Endodermal cell (in vitro differentiated cells): Measurements from ENCODE around the gene TPM4. TPM values are rescaled to one million over a fixed set of nuclear protein-coding genes. Genes with fewer than 3 reads are reported as not detected.

Source experiments
- DNase-seq: peaks from one replicate; pipeline ENCODE4 v3.0.0-alpha.2; 2017
- H3K27ac ChIP-seq: 2 replicates; pipeline ENCODE4 v1.5.1; 2013; ENCODE audit warnings: mild to moderate bottlenecking, low read depth, low read length, moderate library complexity
- H3K27me3 ChIP-seq: 2 replicates; pipeline ENCODE4 v1.6.1; 2013; ENCODE audit warnings: mild to moderate bottlenecking, low read length, moderate library complexity; ENCODE audit not compliant: insufficient read depth, control insufficient read depth, poor library complexity, severe bottlenecking
- H3K36me3 ChIP-seq: 2 replicates; pipeline ENCODE4 v1.7.0; 2013; ENCODE audit warnings: mild to moderate bottlenecking, low read length, moderate library complexity; ENCODE audit not compliant: control insufficient read depth, insufficient read depth
- H3K4me1 ChIP-seq: one replicate; pipeline ENCODE4 v1.7.0; 2013; ENCODE audit warnings: low read length; ENCODE audit not compliant: control insufficient read depth, insufficient read depth
- H3K4me3 ChIP-seq: 2 replicates; pipeline ENCODE4 v1.5.1; 2013; ENCODE audit warnings: mild to moderate bottlenecking, low read length, moderate library complexity
- H3K9ac ChIP-seq: 2 replicates; pipeline ENCODE4 v1.6.1; 2013; ENCODE audit warnings: mild to moderate bottlenecking, low read length, moderate library complexity; ENCODE audit not compliant: poor library complexity, severe bottlenecking; ENCODE audit errors: extremely low read depth
- H3K9me3 ChIP-seq: 2 replicates; pipeline ENCODE4 v1.6.1; 2013; ENCODE audit warnings: mild to moderate bottlenecking, low read length, moderate library complexity; ENCODE audit not compliant: control insufficient read depth
- H3K27ac Mint-ChIP-seq: 2 replicates; pipeline ENCODE4 v1.8.0; 2020; ENCODE audit warnings: mixed read lengths
- H3K27me3 Mint-ChIP-seq: 2 replicates; pipeline ENCODE4 v1.8.0; 2021; ENCODE audit warnings: mild to moderate bottlenecking, mixed read lengths; ENCODE audit not compliant: insufficient read depth
- H3K36me3 Mint-ChIP-seq: 2 replicates; pipeline ENCODE4 v1.8.0; 2020; ENCODE audit warnings: low read depth, mixed read lengths
- H3K4me1 Mint-ChIP-seq: 2 replicates; pipeline ENCODE4 v1.8.0; 2020; ENCODE audit warnings: mixed read lengths
- H3K4me3 Mint-ChIP-seq: 2 replicates; pipeline ENCODE4 v1.8.0; 2020; ENCODE audit warnings: mild to moderate bottlenecking, moderate library complexity, mixed read lengths
- H3K9me3 Mint-ChIP-seq: 2 replicates; pipeline ENCODE4 v1.8.0; 2020; ENCODE audit warnings: mild to moderate bottlenecking, mixed read lengths
- whole genome bisulfite sequencing, 2 experiments: methylation state at CpG; one replicate each; pipeline versions ENCODE4 v1.1.5 to v1.1.7; 2013; ENCODE audit warnings: missing lambda C conversion rate in 2 of 2, mixed read lengths in 1 of 2; ENCODE audit not compliant: insufficient coverage in 1 of 2, insufficient read length in 1 of 2; 5-methylcytosine and 5-hydroxymethylcytosine counted together
- total RNA-seq, 2 donors: library from RNA; stranded (reverse); fragmentation: NEBNext Ultra II Directional in 1 of 2; extraction: Animal tissue kit (Norgen Biotek cat#: 25700) in 1 of 2; gene quantifications; 2 replicates in 1 of 2; 3 replicates in 1 of 2; pipeline ENCODE4 v1.2.1, GENCODE V29; 2021
- TF ChIP-seq, protein P1 (sequence below): fragments of 200-600 bp; sonication (generic); conservative IDR thresholded peaks from 2 replicates; pipeline ENCODE4 v1.5.0; 2021; ENCODE audit warnings: antibody characterized with exemption, mild to moderate bottlenecking

TPM4 gene
- total RNA-seq, 2 donors from 2014 or later = 387 to 437 TPM

DNA sequence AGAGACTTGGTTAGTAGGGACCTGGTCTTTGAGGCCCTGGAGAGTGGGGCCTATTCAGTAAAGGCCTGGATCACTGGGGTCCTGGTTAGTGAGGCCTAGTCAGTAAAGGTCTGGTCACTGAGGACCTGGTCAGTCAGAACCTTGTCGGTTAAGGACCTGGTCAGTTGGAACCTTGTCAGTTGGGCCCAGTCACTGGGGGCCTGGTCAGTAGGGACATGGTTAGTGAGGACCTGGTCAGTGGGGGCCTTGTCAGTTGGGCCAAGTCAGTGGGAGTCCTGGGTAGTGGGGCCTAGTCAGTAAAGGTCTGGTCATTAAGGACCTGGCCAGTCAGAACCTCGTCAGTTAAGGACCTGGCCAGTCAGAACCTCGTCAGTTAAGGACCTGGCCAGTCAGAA, 43.2 kb upstream of the TPM4 start:
- Histone ChIP-seq H3K27ac (no peak overlapping the region), H3K4me1 (no peaks in the 10 kb centered on the region), H3K9me3 (no peaks in the 10 kb centered on the region), H3K9ac (no peak overlapping the region), H3K27me3 (no peaks in the 10 kb centered on the region), H3K4me3 (no peak overlapping the region), H3K36me3 (no peaks in the 10 kb centered on the region)
- TF ChIP-seq, protein P1, sequence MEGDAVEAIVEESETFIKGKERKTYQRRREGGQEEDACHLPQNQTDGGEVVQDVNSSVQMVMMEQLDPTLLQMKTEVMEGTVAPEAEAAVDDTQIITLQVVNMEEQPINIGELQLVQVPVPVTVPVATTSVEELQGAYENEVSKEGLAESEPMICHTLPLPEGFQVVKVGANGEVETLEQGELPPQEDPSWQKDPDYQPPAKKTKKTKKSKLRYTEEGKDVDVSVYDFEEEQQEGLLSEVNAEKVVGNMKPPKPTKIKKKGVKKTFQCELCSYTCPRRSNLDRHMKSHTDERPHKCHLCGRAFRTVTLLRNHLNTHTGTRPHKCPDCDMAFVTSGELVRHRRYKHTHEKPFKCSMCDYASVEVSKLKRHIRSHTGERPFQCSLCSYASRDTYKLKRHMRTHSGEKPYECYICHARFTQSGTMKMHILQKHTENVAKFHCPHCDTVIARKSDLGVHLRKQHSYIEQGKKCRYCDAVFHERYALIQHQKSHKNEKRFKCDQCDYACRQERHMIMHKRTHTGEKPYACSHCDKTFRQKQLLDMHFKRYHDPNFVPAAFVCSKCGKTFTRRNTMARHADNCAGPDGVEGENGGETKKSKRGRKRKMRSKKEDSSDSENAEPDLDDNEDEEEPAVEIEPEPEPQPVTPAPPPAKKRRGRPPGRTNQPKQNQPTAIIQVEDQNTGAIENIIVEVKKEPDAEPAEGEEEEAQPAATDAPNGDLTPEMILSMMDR = no peak
- Mint-ChIP-seq H3K27ac (no peak overlapping the region), H3K4me3 (no peak overlapping the region), H3K4me1 (no peaks in the 10 kb centered on the region), H3K9me3 (peaks cover 65% of the 10 kb centered on the region), H3K36me3 (no peaks in the 10 kb centered on the region), H3K27me3 (no peaks in the 10 kb centered on the region)
- DNase-seq = no peak
- 48 to 66% methylated on average over 2 to 3 of the region's 3 CpGs for WGBS, 2 experiments

DNA sequence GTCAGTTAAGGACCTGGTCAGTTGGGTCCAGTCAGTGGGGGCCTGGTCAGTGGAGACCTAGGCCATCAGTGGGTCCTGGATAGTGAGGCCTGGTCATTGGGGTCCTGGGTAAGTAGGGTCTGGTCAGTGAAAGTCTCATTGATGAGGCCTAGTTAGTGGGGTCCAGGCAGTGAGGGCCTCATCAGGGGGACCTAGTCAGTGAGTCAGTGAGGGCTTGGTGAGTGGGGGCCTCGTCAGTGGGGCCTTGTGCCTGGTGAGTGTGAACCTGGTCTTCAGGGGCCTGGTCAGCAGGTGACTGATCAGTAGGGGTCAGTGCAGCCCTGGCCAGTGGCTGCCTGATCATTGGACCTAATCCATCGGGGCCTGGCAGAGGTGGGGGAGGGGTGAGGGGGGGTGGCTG, 42.6 kb upstream of the TPM4 start:
- no peak for DNase-seq
- Histone ChIP-seq H3K9me3 (no peaks in the 10 kb centered on the region), H3K9ac (no peak overlapping the region), H3K27me3 (no peaks in the 10 kb centered on the region), H3K36me3 (no peaks in the 10 kb centered on the region), H3K27ac (no peak overlapping the region), H3K4me1 (no peaks in the 10 kb centered on the region), H3K4me3 (no peak overlapping the region)
- Mint-ChIP-seq H3K27ac (no peak overlapping the region), H3K4me1 (no peaks in the 10 kb centered on the region), H3K36me3 (no peaks in the 10 kb centered on the region), H3K4me3 (no peak overlapping the region), H3K9me3 (peaks cover 68% of the 10 kb centered on the region), H3K27me3 (no peaks in the 10 kb centered on the region)
- TF ChIP-seq, protein P1 = no peak
- WGBS, 2 experiments = 64 to 80% methylated on average over 1 to 2 of the region's 2 CpGs

DNA sequence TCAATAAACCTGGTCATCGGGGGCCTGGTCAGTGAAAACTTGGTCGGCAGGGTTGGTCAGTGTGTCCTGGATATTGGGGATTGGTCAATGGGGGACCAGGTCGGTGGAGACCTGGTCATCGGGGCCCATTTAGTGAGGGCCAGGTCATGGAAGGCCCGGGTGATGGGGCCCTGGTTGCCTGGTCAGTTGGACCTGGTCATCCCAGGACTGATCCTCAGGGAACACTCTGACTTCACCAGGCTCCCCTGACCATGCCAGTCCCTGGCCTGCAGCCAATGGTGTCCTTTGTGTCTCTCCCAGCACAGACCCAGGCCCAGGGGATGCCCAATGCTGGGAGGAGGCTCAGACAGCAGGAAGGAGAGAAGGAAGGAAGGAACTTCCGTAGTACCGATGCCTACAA, 42.1 kb upstream of the TPM4 start:
- Mint-ChIP-seq H3K27ac (no peak overlapping the region), H3K4me3 (no peak overlapping the region), H3K4me1 (no peaks in the 10 kb centered on the region), H3K27me3 (no peaks in the 10 kb centered on the region), H3K9me3 (peaks cover 68% of the 10 kb centered on the region), H3K36me3 (no peaks in the 10 kb centered on the region)
- no peaks in the 10 kb centered on the region for H3K4me1 ChIP-seq
- no peak for DNase-seq
- TF ChIP-seq, protein P1 = no peak
- H3K27me3 ChIP-seq = no peaks in the 10 kb centered on the region
- no peak overlapping the region for H3K4me3 ChIP-seq
- no peak overlapping the region for H3K27ac ChIP-seq
- H3K36me3 ChIP-seq = no peaks in the 10 kb centered on the region
- H3K9me3 ChIP-seq = no peaks in the 10 kb centered on the region
- no peak overlapping the region for H3K9ac ChIP-seq
- 79 to 88% methylated on average over 2 to 7 of the region's 7 CpGs for WGBS, 2 experiments
